ENCODE measurements around the gene GPR32. TPM values are rescaled to one million over a fixed set of nuclear protein-coding genes. Genes with fewer than 3 reads are reported as not detected.
"Not testable (repeated sequence)": the region's sequence is repeated elsewhere in the genome, so short reads cannot be mapped to it uniquely, and the experiment has no call there.

GPR32 gene
- total RNA-seq, 6 donors from 2014 or later = not detected

DNA sequence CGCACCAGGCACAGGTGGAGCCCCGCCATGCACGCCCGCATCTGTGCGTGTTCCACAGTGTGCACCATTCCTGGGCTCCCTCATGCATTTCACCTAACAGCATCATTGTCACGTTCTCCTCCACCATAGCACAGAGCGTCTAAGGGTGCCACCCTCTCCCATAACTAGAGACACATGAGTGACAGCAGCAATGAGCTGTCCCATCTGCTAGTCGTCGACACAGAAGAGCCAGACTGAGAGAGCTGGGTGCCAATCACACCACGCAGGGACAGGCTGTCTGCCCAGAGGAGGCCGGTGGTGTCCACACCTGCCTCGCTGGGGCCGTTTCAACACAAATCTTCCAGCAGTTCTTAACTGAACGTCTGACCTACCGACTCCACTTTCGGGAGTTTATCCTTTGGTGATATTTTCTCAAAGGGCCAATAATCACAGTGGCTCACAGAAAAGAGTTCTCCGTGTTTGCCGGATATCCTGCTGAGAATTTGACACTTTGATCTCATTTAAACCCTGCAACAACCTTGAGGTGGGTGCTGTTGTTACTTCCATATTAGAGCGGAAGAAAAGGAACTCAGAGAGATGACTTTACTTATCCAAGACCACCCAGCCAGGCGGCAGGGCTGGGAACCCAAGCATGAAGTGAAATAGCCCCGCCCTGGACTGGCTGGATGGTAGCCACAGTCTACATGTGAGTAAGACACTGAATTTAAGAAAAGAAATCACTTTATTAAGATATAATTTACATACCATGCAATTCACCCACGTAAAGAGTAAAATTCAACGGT, 30.9 kb upstream of the GPR32 start:
- peak in 1 of 2 donors; percentile 31 for ATAC-seq (ENCODE audit: low FRiP score in 2 of 2)
- Histone ChIP-seq H3K4me1 (no peaks in the 10 kb centered on the region), H3K27ac (no peak overlapping the region), H3K9me3 (no peaks in the 10 kb centered on the region), H3K27me3 (no peaks in the 10 kb centered on the region), H3K36me3 (no peaks in the 10 kb centered on the region), H3K4me3 (no peak overlapping the region)
- no peak for DNase-seq
- TF ChIP-seq POLR2AphosphoS5 (IDR thresholded peaks at IDR 0.05) (no peak), POLR2A (IDR thresholded peaks at IDR 0.05) (no peak), EP300 (IDR thresholded peaks at IDR 0.05) (no peak)
- TF ChIP-seq, protein P1, sequence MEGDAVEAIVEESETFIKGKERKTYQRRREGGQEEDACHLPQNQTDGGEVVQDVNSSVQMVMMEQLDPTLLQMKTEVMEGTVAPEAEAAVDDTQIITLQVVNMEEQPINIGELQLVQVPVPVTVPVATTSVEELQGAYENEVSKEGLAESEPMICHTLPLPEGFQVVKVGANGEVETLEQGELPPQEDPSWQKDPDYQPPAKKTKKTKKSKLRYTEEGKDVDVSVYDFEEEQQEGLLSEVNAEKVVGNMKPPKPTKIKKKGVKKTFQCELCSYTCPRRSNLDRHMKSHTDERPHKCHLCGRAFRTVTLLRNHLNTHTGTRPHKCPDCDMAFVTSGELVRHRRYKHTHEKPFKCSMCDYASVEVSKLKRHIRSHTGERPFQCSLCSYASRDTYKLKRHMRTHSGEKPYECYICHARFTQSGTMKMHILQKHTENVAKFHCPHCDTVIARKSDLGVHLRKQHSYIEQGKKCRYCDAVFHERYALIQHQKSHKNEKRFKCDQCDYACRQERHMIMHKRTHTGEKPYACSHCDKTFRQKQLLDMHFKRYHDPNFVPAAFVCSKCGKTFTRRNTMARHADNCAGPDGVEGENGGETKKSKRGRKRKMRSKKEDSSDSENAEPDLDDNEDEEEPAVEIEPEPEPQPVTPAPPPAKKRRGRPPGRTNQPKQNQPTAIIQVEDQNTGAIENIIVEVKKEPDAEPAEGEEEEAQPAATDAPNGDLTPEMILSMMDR (IDR thresholded peaks at IDR 0.05) = no peak
- WGBS, 2 donors = 81 to 82% methylated on average over 23 of the region's 23 CpGs

DNA sequence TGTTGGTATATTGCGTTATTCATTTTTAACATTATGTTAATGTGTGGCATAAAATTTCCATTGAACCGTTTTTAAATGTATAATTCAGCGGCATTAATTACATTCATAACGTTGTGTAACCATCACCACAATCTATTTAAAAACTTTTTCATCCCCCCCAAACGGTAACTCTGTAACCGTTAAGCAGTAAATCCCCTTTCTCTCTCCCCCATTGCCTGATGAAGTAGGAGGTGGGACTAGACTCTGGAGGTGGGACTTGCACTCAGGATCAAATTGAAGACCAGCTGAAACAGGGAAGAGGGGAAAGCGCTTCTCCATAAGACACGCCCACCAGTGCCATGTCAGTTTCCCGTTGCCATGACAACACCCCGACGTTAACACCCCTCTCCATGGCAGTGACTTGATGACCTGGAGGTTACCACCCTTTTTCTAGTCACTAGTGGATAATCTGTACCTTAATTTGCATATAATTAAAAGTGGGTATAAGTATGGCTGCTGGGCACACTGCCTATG, 30.3 kb upstream of the GPR32 start:
- Histone ChIP-seq H3K4me1 (no peaks in the 10 kb centered on the region), H3K36me3 (no peaks in the 10 kb centered on the region), H3K9me3 (no peaks in the 10 kb centered on the region), H3K4me3 (no peak overlapping the region), H3K27ac (no peak overlapping the region), H3K27me3 (no peaks in the 10 kb centered on the region)
- WGBS, 2 donors = 59 to 62% methylated on average over 11 of the region's 11 CpGs
- TF ChIP-seq EP300 (IDR thresholded peaks at IDR 0.05) = no peak
- TF ChIP-seq, protein P1 (IDR thresholded peaks at IDR 0.05) = no peak
- no peak for TF ChIP-seq POLR2A (IDR thresholded peaks at IDR 0.05)
- no peak for TF ChIP-seq POLR2AphosphoS5 (IDR thresholded peaks at IDR 0.05)
- no peak for DNase-seq
- ATAC-seq (ENCODE audit: low FRiP score in 2 of 2) = no peak

DNA sequence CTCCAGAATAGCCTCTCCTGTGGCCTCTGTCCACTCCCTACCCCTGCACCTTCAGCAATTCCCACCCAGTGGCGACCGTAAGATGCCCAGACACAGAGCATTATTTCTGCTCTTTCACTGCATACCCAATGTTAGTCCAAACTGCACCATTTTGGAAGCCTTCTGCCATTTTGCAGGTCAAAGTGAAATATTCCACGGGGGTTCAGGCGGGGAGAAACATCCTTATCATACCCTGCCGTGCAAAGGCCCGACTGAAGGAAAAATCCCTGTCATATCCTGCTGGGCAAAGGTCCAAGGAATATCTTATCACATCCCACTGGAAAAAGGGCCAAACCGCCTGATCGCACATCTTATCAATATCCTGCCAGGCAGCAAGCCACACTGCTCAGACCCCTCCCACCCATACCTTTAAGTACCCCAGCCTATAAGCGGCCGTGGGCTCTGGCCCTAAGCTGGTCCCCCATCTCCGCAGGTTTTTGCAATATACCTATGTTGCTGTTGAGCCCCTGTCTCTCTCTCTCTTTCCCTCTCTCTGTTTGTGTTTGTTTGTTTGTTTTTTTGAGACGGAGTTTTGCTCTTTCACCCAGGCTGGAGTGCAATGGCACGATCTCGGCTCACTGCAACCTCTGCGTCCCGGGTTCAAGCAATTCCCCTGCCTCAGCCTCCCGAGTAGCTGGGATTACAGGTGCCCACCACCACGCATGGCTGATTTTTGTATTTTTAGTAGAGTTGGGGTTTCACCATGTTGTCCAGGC, 28.9 kb upstream of the GPR32 start:
- 63% methylated on average over 18 of the region's 18 CpGs for WGBS, 2 donors
- TF ChIP-seq POLR2AphosphoS5 (IDR thresholded peaks at IDR 0.05) (no peak), POLR2A (IDR thresholded peaks at IDR 0.05) (no peak), EP300 (IDR thresholded peaks at IDR 0.05) (no peak)
- Histone ChIP-seq H3K4me1 (no peaks in the 10 kb centered on the region), H3K36me3 (no peaks in the 10 kb centered on the region), H3K27me3 (no peaks in the 10 kb centered on the region), H3K4me3 (no peak overlapping the region), H3K27ac (no peak overlapping the region), H3K9me3 (no peaks in the 10 kb centered on the region)
- no peak for ATAC-seq (ENCODE audit: low FRiP score in 2 of 2)
- DNase-seq = no peak

DNA sequence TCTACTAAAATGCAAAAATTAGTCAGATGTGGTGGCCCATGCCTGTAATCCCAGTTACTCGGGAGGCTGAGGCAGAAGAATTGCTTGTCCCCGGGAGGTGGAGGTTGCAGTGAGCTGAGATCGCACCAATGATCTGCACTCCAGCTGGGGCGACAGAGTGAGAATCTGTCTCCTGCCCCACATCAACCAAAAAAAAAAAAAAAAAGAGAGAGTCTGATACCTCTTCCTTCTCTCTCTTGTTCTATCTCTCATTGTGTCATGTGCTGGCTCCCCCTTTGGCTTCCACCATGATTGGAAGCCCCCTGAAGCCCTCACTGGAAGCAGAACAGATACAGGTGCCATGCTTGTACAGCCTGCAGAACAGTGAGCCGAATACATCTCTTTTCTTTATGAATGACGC, 26.7 kb upstream of the GPR32 start:
- no peaks in the 10 kb centered on the region for H3K27me3 ChIP-seq
- no peaks in the 10 kb centered on the region for H3K36me3 ChIP-seq
- TF ChIP-seq, protein P1 (IDR thresholded peaks at IDR 0.05) = no peak
- TF ChIP-seq POLR2AphosphoS5 (IDR thresholded peaks at IDR 0.05) (no peak), POLR2A (IDR thresholded peaks at IDR 0.05) (no peak), EP300 (IDR thresholded peaks at IDR 0.05) (no peak)
- H3K4me3 ChIP-seq = no peak overlapping the region
- no peaks in the 10 kb centered on the region for H3K9me3 ChIP-seq
- H3K27ac ChIP-seq = no peak overlapping the region
- DNase-seq = no peak
- ATAC-seq (ENCODE audit: low FRiP score in 2 of 2) = no peak
- WGBS, 2 donors = 70 to 80% methylated on average over 6 of the region's 6 CpGs
- no peaks in the 10 kb centered on the region for H3K4me1 ChIP-seq

DNA sequence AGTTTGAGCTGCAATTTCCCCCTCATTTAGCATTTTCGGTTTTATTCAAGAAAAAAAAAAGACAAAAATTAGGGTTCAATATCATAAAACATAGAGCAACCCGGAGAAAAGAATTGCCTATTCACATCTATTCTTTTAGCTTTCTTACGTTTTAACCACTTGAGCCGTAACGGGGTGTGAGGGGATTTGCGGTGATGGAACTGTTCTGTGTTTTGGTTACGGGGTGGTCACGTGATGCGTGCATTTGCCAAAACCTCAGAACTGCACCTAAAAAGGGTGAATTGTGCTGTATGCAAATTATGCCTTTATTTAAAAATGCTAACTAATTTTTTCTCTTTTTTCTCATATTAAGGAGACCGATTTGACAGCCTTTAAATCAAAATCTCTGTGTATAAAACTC, 25.0 kb upstream of the GPR32 start:
- Histone ChIP-seq H3K9me3 (no peaks in the 10 kb centered on the region), H3K4me1 (no peaks in the 10 kb centered on the region), H3K36me3 (no peaks in the 10 kb centered on the region), H3K27ac (no peak overlapping the region), H3K27me3 (no peaks in the 10 kb centered on the region), H3K4me3 (no peak overlapping the region)
- no peak for ATAC-seq (ENCODE audit: low FRiP score in 2 of 2)
- DNase-seq = no peak
- TF ChIP-seq EP300 (IDR thresholded peaks at IDR 0.05) = no peak
- no peak for TF ChIP-seq POLR2AphosphoS5 (IDR thresholded peaks at IDR 0.05)
- TF ChIP-seq POLR2A (IDR thresholded peaks at IDR 0.05) = no peak
- TF ChIP-seq, protein P1 (IDR thresholded peaks at IDR 0.05) = no peak
- 67 to 80% methylated on average over 10 of the region's 10 CpGs for WGBS, 2 donors

DNA sequence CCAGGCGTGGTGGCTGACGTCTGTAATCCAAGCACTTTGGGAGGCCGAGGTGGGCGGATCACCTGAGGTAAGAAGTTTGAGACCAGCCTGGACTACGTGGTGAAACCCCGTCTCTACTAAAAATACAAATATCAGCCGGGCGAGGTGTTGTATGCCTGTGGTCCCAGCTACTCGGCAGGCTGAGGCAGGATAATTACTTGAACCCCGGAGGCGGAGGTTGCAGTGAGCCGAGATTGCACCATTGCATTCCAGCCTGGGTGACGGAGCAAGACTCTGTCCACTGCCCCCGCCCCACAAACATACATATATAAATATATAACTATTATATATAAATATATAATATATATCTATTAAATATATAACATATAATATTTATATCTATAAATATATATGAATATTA, 23.1 kb upstream of the GPR32 start:
- DNase-seq; H3K36me3 ChIP-seq; H3K27ac ChIP-seq; H3K9me3 ChIP-seq; ATAC-seq (ENCODE audit: low FRiP score in 2 of 2); H3K27me3 ChIP-seq; H3K4me1 ChIP-seq; H3K4me3 ChIP-seq: not testable (repeated sequence)
- 89 to 93% methylated on average over 14 of the region's 14 CpGs for WGBS, 2 donors
